ENCODE results near the gene TMBIM6. TPM values are rescaled to one million over a fixed set of nuclear protein-coding genes. Genes with fewer than 3 reads are reported as not detected.
"Not testable (repeated sequence)": the region's sequence is repeated elsewhere in the genome, so short reads cannot be mapped to it uniquely, and the experiment has no call there.

The TMBIM6 gene
- polyA plus RNA-seq, 3 donors, result 315 to 1,453 (median 1,396) TPM

- no peak overlapping the region for H3K9ac ChIP-seq (ENCODE audit: insufficient read depth, low read length, poor library complexity, severe bottlenecking)
- no peaks in the 10 kb centered on the region for H4K20me1 ChIP-seq (ENCODE audit: insufficient read depth, low read length)
- H3K4me2 ChIP-seq (replicated peaks; ENCODE audit: extremely low read depth, low read length, poor library complexity, severe bottlenecking), result no peak overlapping the region
- no peaks in the 10 kb centered on the region for H3K4me1 ChIP-seq (ENCODE audit: control insufficient read depth in 1 of 2, insufficient read depth in 2 of 2, low read length in 2 of 2)
- WGBS (ENCODE audit: insufficient coverage), result no CpG with 5 or more reads among the region's 1 CpG
- no peaks in the 10 kb centered on the region for H3K27me3 ChIP-seq (ENCODE audit: control insufficient read depth in 2 of 2, insufficient read depth in 2 of 2, low read length in 2 of 2)
- Mint-ChIP-seq H3K9me3 (peaks cover 0 to 3% (median 0%) of the 10 kb centered on the region in 7 donors), H3K4me1 (no peaks in the 10 kb centered on the region), H3K36me3 (no peaks in the 10 kb centered on the region), H3K27ac (no peak overlapping the region), H3K4me3 (peak overlapping the region in 1 of 2 donors; percentile 39), H3K27me3 (ENCODE audit: low read depth in 3 of 3) (peaks cover 11 to 16% (median 11%) of the 10 kb centered on the region in 3 donors)
- no peaks in the 10 kb centered on the region for H3K9me3 ChIP-seq (replicated peaks in 1 of 2; ENCODE audit: control insufficient read depth in 1 of 2, insufficient read depth in 1 of 2, low read length in 2 of 2)
- intact Hi-C loops (cut with micrococcal nuclease), result no loop called here
- H3K27ac ChIP-seq (ENCODE audit: low read depth in 1 of 2, low read length in 2 of 2), result no peak overlapping the region
- no peak overlapping the region for H2AFZ ChIP-seq (ENCODE audit: insufficient read depth, low read depth, low read length, poor library complexity, severe bottlenecking)
- no peaks in the 10 kb centered on the region for H3K79me2 ChIP-seq (ENCODE audit: insufficient read depth, low read length)
- H3K4me3 ChIP-seq (replicated peaks in 1 of 3; ENCODE audit: low read depth in 2 of 3, low read length in 3 of 3), result no peak overlapping the region
- no peaks in the 10 kb centered on the region for H3K36me3 ChIP-seq (replicated peaks in 1 of 2; ENCODE audit: control insufficient read depth in 1 of 2, insufficient read depth in 2 of 2, low read length in 2 of 2)
- no peak for TF ChIP-seq CTCF (IDR thresholded peaks at IDR 0.05)
- no peak for DNase-seq
Observed at GRCh38 chr12:49720214-49720613, 21.1 kb upstream of the TMBIM6 start.

- H3K36me3 Mint-ChIP-seq; H3K9me3 ChIP-seq (replicated peaks in 1 of 2; ENCODE audit: control insufficient read depth in 1 of 2, insufficient read depth in 1 of 2, low read length in 2 of 2); H3K4me1 ChIP-seq (ENCODE audit: control insufficient read depth in 1 of 2, insufficient read depth in 2 of 2, low read length in 2 of 2); H3K9ac ChIP-seq (ENCODE audit: insufficient read depth, low read length, poor library complexity, severe bottlenecking); H3K27ac ChIP-seq (ENCODE audit: low read depth in 1 of 2, low read length in 2 of 2); H3K4me3 Mint-ChIP-seq; DNase-seq; H3K4me2 ChIP-seq (replicated peaks; ENCODE audit: extremely low read depth, low read length, poor library complexity, severe bottlenecking); intact Hi-C loops (cut with micrococcal nuclease); H3K79me2 ChIP-seq (ENCODE audit: insufficient read depth, low read length); H3K36me3 ChIP-seq (replicated peaks in 1 of 2; ENCODE audit: control insufficient read depth in 1 of 2, insufficient read depth in 2 of 2, low read length in 2 of 2); H3K4me1 Mint-ChIP-seq; H3K27me3 ChIP-seq (ENCODE audit: control insufficient read depth in 2 of 2, insufficient read depth in 2 of 2, low read length in 2 of 2); H3K4me3 ChIP-seq (replicated peaks in 1 of 3; ENCODE audit: low read depth in 2 of 3, low read length in 3 of 3); H3K27ac Mint-ChIP-seq; H2AFZ ChIP-seq (ENCODE audit: insufficient read depth, low read depth, low read length, poor library complexity, severe bottlenecking); H3K9me3 Mint-ChIP-seq; H4K20me1 ChIP-seq (ENCODE audit: insufficient read depth, low read length): not testable (repeated sequence)
- H3K27me3 Mint-ChIP-seq (ENCODE audit: low read depth in 3 of 3), result peaks cover 9 to 12% (median 12%) of the 10 kb centered on the region in 3 donors
- WGBS (ENCODE audit: insufficient coverage), result 95% methylated on average over 3 of the region's 3 CpGs
Observed at GRCh38 chr12:49721355-49721754, 20.0 kb upstream of the TMBIM6 start.

Measured in CD14-positive monocyte (primary cell).